ENCODE data around the gene MAPK11.

GRCh38 chr22:50246242-50247175 is 23.7 kb downstream of the MAPK11 start:
- TF ChIP-seq CTCF (conservative IDR thresholded peaks at IDR 0.05; ENCODE audit: low read depth, low read length) = 0 out of 2 replicates have a peak, but pooled peaks have one; percentile 19
- no peak for TF ChIP-seq EZH2 (IDR thresholded peaks at IDR 0.05; ENCODE audit: low read length, unreplicated experiment)
